SKM-1 (cell line): ENCODE measurements around the gene POLR2C.
"Not testable (repeated sequence)": the region's sequence is repeated elsewhere in the genome, so short reads cannot be mapped to it uniquely, and the experiment has no call there.

Experiments
- DNase-seq: peaks from one replicate; lab custom pipeline; 2025; ENCODE audit not compliant: unreplicated experiment; lab: John Stamatoyannopoulos, UW

Gene POLR2C

GRCh38 chr16:57478396-57479204 is 16.1 kb downstream of the POLR2C start:
- no peak for DNase-seq

- DNase-seq, result no peak
Observed at GRCh38 chr16:57479205-57479975, 16.9 kb downstream of the POLR2C start.

GRCh38 chr16:57479976-57480753 is 17.7 kb downstream of the POLR2C start:
- no peak for DNase-seq

GRCh38 chr16:57480754-57481230 is 18.3 kb downstream of the POLR2C start:
- no peak for DNase-seq

GRCh38 chr16:57481421-57481820 is 18.9 kb downstream of the POLR2C start:
- DNase-seq, result no peak

GRCh38 chr16:57482845-57483545 is 20.5 kb downstream of the POLR2C start:
- no peak for DNase-seq

- no peak for DNase-seq
Observed at GRCh38 chr16:57483725-57484514, 21.4 kb downstream of the POLR2C start.

- no peak for DNase-seq
Observed at GRCh38 chr16:57484515-57485005, 22.1 kb downstream of the POLR2C start.

- DNase-seq, result no peak
Observed at GRCh38 chr16:57485091-57485915, 22.8 kb downstream of the POLR2C start.

- DNase-seq, result peak; percentile 69
Observed at GRCh38 chr16:57485916-57486857, 23.7 kb downstream of the POLR2C start, which contains the start of gene DOK4. TSS of gene DOK4 (minus strand) at chr16:57486493. CDS start at chr16:57479507, 6,986 bp downstream.

GRCh38 chr16:57486858-57487834 is 24.7 kb downstream of the POLR2C start:
- no peak for DNase-seq

GRCh38 chr16:57489229-57489628 is 26.8 kb downstream of the POLR2C start:
- no peak for DNase-seq

- DNase-seq, result no peak
Observed at GRCh38 chr16:57493767-57494166, 31.3 kb downstream of the POLR2C start.

- no peak for DNase-seq
Observed at GRCh38 chr16:57497121-57497520, 34.6 kb downstream of the POLR2C start.

GRCh38 chr16:57498031-57498430 is 35.6 kb downstream of the POLR2C start:
- no peak for DNase-seq

- not testable (repeated sequence) for DNase-seq
Observed at GRCh38 chr16:57499941-57500340, 37.5 kb downstream of the POLR2C start.
